HCT116 (cell line): ENCODE data around the gene XKR7. TPM values are rescaled to one million over a fixed set of nuclear protein-coding genes. Genes with fewer than 3 reads are reported as not detected.

Experiments used
- ATAC-seq: fragments of 200-7000 bp; cut with Tn5 transposase; 2 replicates; pipeline ENCODE4 v1.9.1; 2020; ENCODE audit warnings: mild to moderate bottlenecking, moderate library complexity
- BruUV-seq: library from RNA; stranded (reverse); fragments of 400-500 nt; replicated peaks from 2 replicates; lab custom pipeline; 2021; lab: Mats Ljungman, UMichigan
- CTCF ChIA-PET: fragments of 300-600 bp; sonication (Branson Sonifier 250); formaldehyde crosslinking; loops from one replicate; lab custom pipeline; 2021; ENCODE audit warnings: antibody characterized with exemption; lab: Charles Lee
- POLR2A ChIA-PET: fragments of 300-600, 350-600 bp; sonication (Branson Sonifier 250); formaldehyde crosslinking; loops from one replicate; lab custom pipeline; 2021; ENCODE audit warnings: antibody characterized with exemption; lab: Charles Lee
- RAD21 ChIA-PET, 2 experiments: fragments of 300-600 bp; sonication (Branson Sonifier 250); formaldehyde crosslinking; loops; one replicate each; lab custom pipeline; 2023; ENCODE audit warnings: low total read pairs in 2 of 2; ENCODE audit not compliant: uncharacterized antibody in 2 of 2, unreplicated experiment in 2 of 2, low non-redundant PET in 1 of 2; lab: Charles Lee
- DNase-seq: peaks from one replicate; pipeline ENCODE4 v3.0.0-alpha.2; 2010; ENCODE audit warnings: low read depth, low spot score
- H2AFZ ChIP-seq: fragments of 200-600 bp; shearing (Covaris generic), sonication (generic); 2 replicates; pipeline ENCODE4 v1.6.1; 2017; ENCODE audit warnings: low read depth, mixed run types, mixed read lengths, antibody characterized with exemption, low read length; ENCODE audit not compliant: poor library complexity, severe bottlenecking
- H3K27ac ChIP-seq: 2 replicates; pipeline ENCODE4 v1.5.1; 2012; ENCODE audit warnings: low read depth, low read length
- H3K27me3 ChIP-seq: fragments of 200-600 bp; sonication (generic); 2 replicates; pipeline ENCODE4 v1.6.1; 2016; ENCODE audit warnings: mixed run types, low read length, mixed read lengths; ENCODE audit not compliant: insufficient read depth
- H3K36me3 ChIP-seq, 2 experiments: fragments of 200-500 bp in 1 of 2; fragments of 200-600 bp in 1 of 2; sonication (Bioruptor generic) in 1 of 2; sonication (generic) in 1 of 2; 2 replicates each; pipeline versions ENCODE4 v1.5.1 to v1.6.1; 2014 to 2016; ENCODE audit warnings: low read length in 2 of 2, inconsistent platforms in 1 of 2, mixed read lengths in 1 of 2, mixed run types in 1 of 2; ENCODE audit not compliant: insufficient read depth in 2 of 2, control insufficient read depth in 1 of 2
- H3K4me1 ChIP-seq, 2 experiments: fragments of 200-600 bp in 1 of 2; sonication (generic) in 1 of 2; 2 replicates each; pipeline versions ENCODE4 v1.5.1 to v1.6.1; 2012 to 2017; ENCODE audit warnings: low read length in 2 of 2, inconsistent platforms in 1 of 2, mild to moderate bottlenecking in 1 of 2, mixed read lengths in 1 of 2, mixed run types in 1 of 2, moderate library complexity in 1 of 2; ENCODE audit not compliant: insufficient read depth in 2 of 2, control insufficient read depth in 1 of 2
- H3K4me2 ChIP-seq: fragments of 200-600 bp; sonication (generic); 2 replicates; pipeline ENCODE4 v1.6.1; 2017; ENCODE audit warnings: mixed run types, low read length, mixed read lengths
- H3K4me3 ChIP-seq, 2 experiments: fragments of 200-600 bp in 1 of 2; sonication (generic) in 1 of 2; replicated peaks in 1 of 2; 2 replicates each; pipeline ENCODE4 v1.5.1; 2011 to 2016; ENCODE audit warnings: low read length in 2 of 2, control low read depth in 1 of 2, low read depth in 1 of 2, mild to moderate bottlenecking in 1 of 2, mixed read lengths in 1 of 2, mixed run types in 1 of 2
- H3K79me2 ChIP-seq: fragments of 200-600 bp; sonication (generic); 2 replicates; pipeline ENCODE4 v1.6.1; 2017; ENCODE audit warnings: mild to moderate bottlenecking, mixed run types, low read length, moderate library complexity, mixed read lengths; ENCODE audit not compliant: insufficient read depth
- H3K9ac ChIP-seq: fragments of 200-600 bp; sonication (generic); 2 replicates; pipeline ENCODE4 v1.6.1; 2016; ENCODE audit warnings: low read length, mixed read lengths
- H3K9me2 ChIP-seq: fragments of 200-600 bp; sonication (generic), shearing (Covaris generic); 2 replicates; pipeline ENCODE4 v1.6.1; 2017; ENCODE audit warnings: mixed run types, mild to moderate bottlenecking, moderate library complexity; ENCODE audit not compliant: insufficient read depth
- H3K9me3 ChIP-seq, 2 experiments: fragments of 200-500 bp in 1 of 2; fragments of 200-600 bp in 1 of 2; sonication (Bioruptor generic) in 1 of 2; sonication (generic) in 1 of 2; 2 replicates each; pipeline ENCODE4 v1.6.1; 2014 to 2017; ENCODE audit warnings: low read length in 2 of 2, mixed read lengths in 2 of 2, inconsistent platforms in 1 of 2, low read depth in 1 of 2, mild to moderate bottlenecking in 1 of 2, mixed run types in 1 of 2, moderate library complexity in 1 of 2; ENCODE audit not compliant: control insufficient read depth in 1 of 2, insufficient read depth in 1 of 2
- H4K20me1 ChIP-seq: fragments of 200-600 bp; sonication (generic), shearing (Covaris generic); 2 replicates; pipeline ENCODE4 v1.6.1; 2017; ENCODE audit warnings: mixed run types, mild to moderate bottlenecking, moderate library complexity; ENCODE audit not compliant: insufficient read depth
- CBX3 ChIP-seq: IDR thresholded peaks from 2 replicates; pipeline ENCODE4 v1.6.1; 2012; ENCODE audit warnings: low read depth
- CEBPB ChIP-seq: IDR thresholded peaks from 2 replicates; pipeline ENCODE4 v1.6.1; 2012; ENCODE audit warnings: low read depth
- EZH2 ChIP-seq: fragments of 200-600 bp; sonication (generic); IDR thresholded peaks from 2 replicates; pipeline ENCODE4 v1.6.1; 2017; ENCODE audit warnings: antibody characterized with exemption, mixed run types
- EZH2phosphoT487 ChIP-seq: fragments of 200-600 bp; IDR thresholded peaks from 2 replicates; pipeline ENCODE4 v1.6.1; 2018; ENCODE audit warnings: antibody characterized with exemption, borderline replicate concordance
- JUND ChIP-seq: IDR thresholded peaks from 2 replicates; pipeline ENCODE4 v1.6.1; 2012
- POLR2A ChIP-seq: IDR thresholded peaks from 2 replicates; pipeline ENCODE4 v1.7.0; 2011; ENCODE audit warnings: borderline replicate concordance; ENCODE audit not compliant: insufficient read depth, insufficient read length; ENCODE audit errors: extremely low read depth
- POLR2AphosphoS5 ChIP-seq: IDR thresholded peaks from 2 replicates; pipeline ENCODE4 v1.6.1; 2011; ENCODE audit warnings: mild to moderate bottlenecking, low read depth, low read length, moderate library complexity
- RAD21 ChIP-seq: IDR thresholded peaks from 2 replicates; pipeline ENCODE4 v1.6.1; 2012; ENCODE audit warnings: low read depth, mild to moderate bottlenecking
- SIN3A ChIP-seq: IDR thresholded peaks from 2 replicates; pipeline ENCODE4 v1.6.1; 2012; ENCODE audit warnings: low read depth
- SP1 ChIP-seq: IDR thresholded peaks from 2 replicates; pipeline ENCODE4 v1.6.1; 2012; ENCODE audit warnings: low read depth
- SRF ChIP-seq: IDR thresholded peaks from 2 replicates; pipeline ENCODE4 v1.6.1; 2012; ENCODE audit warnings: low read depth
- TCF7L2 ChIP-seq: IDR thresholded peaks from 2 replicates; pipeline ENCODE4 v1.7.0; 2011; ENCODE audit warnings: borderline replicate concordance, inconsistent platforms; ENCODE audit not compliant: insufficient read depth, insufficient read length; ENCODE audit errors: extremely low read depth
- ZFX ChIP-seq: fragments of 450-650 bp; IDR thresholded peaks from 2 replicates; pipeline ENCODE4 v1.6.1; 2017
- intact Hi-C: fragments of 100-400 bp; cut with micrococcal nuclease; formaldehyde crosslinking; loops from 2 replicates; pipeline ENCODE4 v1.10.0; 2022
- total RNA-seq: library from RNA; stranded (reverse); gene quantifications from one replicate; pipeline ENCODE4 v1.2.1, GENCODE V29; 2021; ENCODE audit not compliant: unreplicated experiment
- TF ChIP-seq, protein P1 (sequence below): IDR thresholded peaks from 2 replicates; pipeline ENCODE4 v1.6.1; 2011; ENCODE audit warnings: mild to moderate bottlenecking, low read length, moderate library complexity; ENCODE audit not compliant: insufficient replicate concordance; ENCODE audit errors: extremely low read depth
- TF ChIP-seq, protein P2 (sequence below): IDR thresholded peaks from 2 replicates; pipeline ENCODE4 v1.6.1; 2012
- TF ChIP-seq, protein P3 (sequence below), 3 experiments: fragments of 200-600 bp in 1 of 3; sonication (generic) in 1 of 3; IDR thresholded peaks in 2 of 3; conservative IDR thresholded peaks in 1 of 3; 2 replicates each; pipeline ENCODE4 v1.5.1; 2012 to 2017; ENCODE audit warnings: low read depth in 2 of 3, low read length in 2 of 3, antibody characterized with exemption in 1 of 3, borderline replicate concordance in 1 of 3, control low read depth in 1 of 3, mild to moderate bottlenecking in 1 of 3, mixed read lengths in 1 of 3, mixed run types in 1 of 3, moderate library complexity in 1 of 3; ENCODE audit not compliant: insufficient read depth in 1 of 3

XKR7 gene
- total RNA-seq, 1 experiment from 2014 or later, result not detected

DNA sequence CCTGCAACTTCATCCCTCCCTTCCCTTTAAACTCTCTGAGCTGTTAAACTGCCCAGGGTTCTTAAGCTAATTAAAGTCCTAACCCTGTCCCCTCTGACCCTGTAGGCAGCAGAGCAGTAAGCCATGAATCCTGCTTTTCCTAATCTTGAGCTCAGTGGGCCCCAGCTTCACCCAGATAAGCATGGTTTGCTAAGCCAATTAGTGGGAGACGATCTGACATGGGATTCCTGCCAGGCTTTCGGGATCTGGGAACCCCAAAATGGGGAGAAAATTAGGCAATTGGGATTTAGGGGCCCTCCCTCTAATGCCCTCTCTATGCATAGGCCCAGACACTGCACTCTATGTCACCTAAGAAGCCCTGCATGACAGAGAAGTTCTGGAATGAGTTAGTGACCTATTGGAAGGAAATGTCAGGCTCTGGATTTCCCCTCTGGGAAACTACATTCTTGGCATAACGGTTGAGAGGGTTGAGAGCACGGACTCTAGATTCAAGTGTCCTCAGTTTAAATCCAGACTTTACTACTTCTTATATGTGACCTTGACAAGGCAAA, 4.6 kb downstream of the XKR7 start:
- Histone ChIP-seq H3K4me1 (no peaks in the 10 kb centered on the region), H3K4me2 (no peak overlapping the region), H4K20me1 (no peaks in the 10 kb centered on the region), H3K36me3 (no peaks in the 10 kb centered on the region), H3K9ac (no peak overlapping the region), H3K9me3 (no peaks in the 10 kb centered on the region), H3K27me3 (peaks cover 41% of the 10 kb centered on the region), H2AFZ (no peak overlapping the region), H3K9me2 (no peaks in the 10 kb centered on the region), H3K79me2 (no peaks in the 10 kb centered on the region), H3K4me3 (no peak overlapping the region), H3K27ac (no peak overlapping the region)
- DNase-seq (no peak), ATAC-seq (no peak)
- CTCF ChIA-PET, result no interaction called here
- POLR2A ChIA-PET, result no interaction called here
- TF ChIP-seq EZH2phosphoT487, result no peak
- TF ChIP-seq SP1, result no peak
- no peak for TF ChIP-seq TCF7L2
- TF ChIP-seq RAD21, result no peak
- no TSS peak for BruUV-seq
- RAD21 ChIA-PET, result no interaction called here
- intact Hi-C loops, result no loop called here

DNA sequence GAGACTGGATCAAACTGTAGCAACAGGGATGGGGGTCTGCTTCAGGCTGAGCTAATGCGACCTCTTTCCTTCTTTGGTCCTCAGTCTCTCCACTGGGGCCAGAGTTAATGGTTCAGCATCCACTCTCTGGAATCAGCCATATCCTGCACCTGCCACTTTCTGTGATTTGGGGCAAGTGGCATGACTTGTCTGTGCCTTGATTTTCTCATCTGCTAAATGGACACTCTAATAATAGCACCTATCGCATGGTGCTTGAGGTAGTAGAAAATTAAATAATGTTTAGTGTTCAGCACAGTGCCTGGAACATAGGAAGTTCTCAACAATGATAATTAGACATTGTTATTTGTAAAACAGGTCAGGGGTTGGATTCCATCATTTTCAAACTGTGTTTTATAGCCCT, 6.3 kb downstream of the XKR7 start:
- Histone ChIP-seq H3K4me3 (no peak overlapping the region), H4K20me1 (no peaks in the 10 kb centered on the region), H3K9me2 (no peaks in the 10 kb centered on the region), H3K27ac (no peak overlapping the region), H3K4me1 (no peaks in the 10 kb centered on the region), H2AFZ (no peak overlapping the region), H3K4me2 (no peak overlapping the region), H3K36me3 (no peaks in the 10 kb centered on the region), H3K27me3 (peaks cover 36% of the 10 kb centered on the region), H3K9ac (no peak overlapping the region), H3K9me3 (no peaks in the 10 kb centered on the region), H3K79me2 (no peaks in the 10 kb centered on the region)
- DNase-seq (no peak), ATAC-seq (no peak)
- intact Hi-C loops, result no loop called here
- POLR2A ChIA-PET, result no interaction called here
- RAD21 ChIA-PET, result no interaction called here
- BruUV-seq, result no TSS peak
- CTCF ChIA-PET, result no interaction called here
- TF ChIP-seq SP1, result no peak
- no peak for TF ChIP-seq JUND
- TF ChIP-seq CEBPB, result no peak
- TF ChIP-seq POLR2A, result no peak
- TF ChIP-seq, protein P1, sequence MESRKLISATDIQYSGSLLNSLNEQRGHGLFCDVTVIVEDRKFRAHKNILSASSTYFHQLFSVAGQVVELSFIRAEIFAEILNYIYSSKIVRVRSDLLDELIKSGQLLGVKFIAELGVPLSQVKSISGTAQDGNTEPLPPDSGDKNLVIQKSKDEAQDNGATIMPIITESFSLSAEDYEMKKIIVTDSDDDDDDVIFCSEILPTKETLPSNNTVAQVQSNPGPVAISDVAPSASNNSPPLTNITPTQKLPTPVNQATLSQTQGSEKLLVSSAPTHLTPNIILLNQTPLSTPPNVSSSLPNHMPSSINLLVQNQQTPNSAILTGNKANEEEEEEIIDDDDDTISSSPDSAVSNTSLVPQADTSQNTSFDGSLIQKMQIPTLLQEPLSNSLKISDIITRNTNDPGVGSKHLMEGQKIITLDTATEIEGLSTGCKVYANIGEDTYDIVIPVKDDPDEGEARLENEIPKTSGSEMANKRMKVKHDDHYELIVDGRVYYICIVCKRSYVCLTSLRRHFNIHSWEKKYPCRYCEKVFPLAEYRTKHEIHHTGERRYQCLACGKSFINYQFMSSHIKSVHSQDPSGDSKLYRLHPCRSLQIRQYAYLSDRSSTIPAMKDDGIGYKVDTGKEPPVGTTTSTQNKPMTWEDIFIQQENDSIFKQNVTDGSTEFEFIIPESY, result no peak
- TF ChIP-seq SIN3A, result no peak
- TF ChIP-seq, protein P2, sequence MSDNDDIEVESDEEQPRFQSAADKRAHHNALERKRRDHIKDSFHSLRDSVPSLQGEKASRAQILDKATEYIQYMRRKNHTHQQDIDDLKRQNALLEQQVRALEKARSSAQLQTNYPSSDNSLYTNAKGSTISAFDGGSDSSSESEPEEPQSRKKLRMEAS, result no peak
- TF ChIP-seq SRF, result no peak
- TF ChIP-seq, protein P3, sequence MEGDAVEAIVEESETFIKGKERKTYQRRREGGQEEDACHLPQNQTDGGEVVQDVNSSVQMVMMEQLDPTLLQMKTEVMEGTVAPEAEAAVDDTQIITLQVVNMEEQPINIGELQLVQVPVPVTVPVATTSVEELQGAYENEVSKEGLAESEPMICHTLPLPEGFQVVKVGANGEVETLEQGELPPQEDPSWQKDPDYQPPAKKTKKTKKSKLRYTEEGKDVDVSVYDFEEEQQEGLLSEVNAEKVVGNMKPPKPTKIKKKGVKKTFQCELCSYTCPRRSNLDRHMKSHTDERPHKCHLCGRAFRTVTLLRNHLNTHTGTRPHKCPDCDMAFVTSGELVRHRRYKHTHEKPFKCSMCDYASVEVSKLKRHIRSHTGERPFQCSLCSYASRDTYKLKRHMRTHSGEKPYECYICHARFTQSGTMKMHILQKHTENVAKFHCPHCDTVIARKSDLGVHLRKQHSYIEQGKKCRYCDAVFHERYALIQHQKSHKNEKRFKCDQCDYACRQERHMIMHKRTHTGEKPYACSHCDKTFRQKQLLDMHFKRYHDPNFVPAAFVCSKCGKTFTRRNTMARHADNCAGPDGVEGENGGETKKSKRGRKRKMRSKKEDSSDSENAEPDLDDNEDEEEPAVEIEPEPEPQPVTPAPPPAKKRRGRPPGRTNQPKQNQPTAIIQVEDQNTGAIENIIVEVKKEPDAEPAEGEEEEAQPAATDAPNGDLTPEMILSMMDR (IDR thresholded peaks at IDR 0.05 in 2 of 3, conservative IDR thresholded peaks at IDR 0.05 in 1 of 3; ENCODE audit: borderline replicate concordance in 1 of 3, insufficient read depth in 1 of 3, low read depth in 2 of 3, low read length in 2 of 3), result no peak
- no peak for TF ChIP-seq POLR2AphosphoS5
- TF ChIP-seq EZH2, result no peak
- TF ChIP-seq EZH2phosphoT487, result no peak
- no peak for TF ChIP-seq CBX3
- TF ChIP-seq ZFX, result no peak
